Measurements from ENCODE around the gene TSEN34. TPM values are rescaled to one million over a fixed set of nuclear protein-coding genes. Genes with fewer than 3 reads are reported as not detected.

Gene TSEN34
- total and polyA plus RNA-seq, 2 donors (not counting 1 experiment from before 2014, with no cell fraction given): 22.5 to 57.8 TPM

DNA sequence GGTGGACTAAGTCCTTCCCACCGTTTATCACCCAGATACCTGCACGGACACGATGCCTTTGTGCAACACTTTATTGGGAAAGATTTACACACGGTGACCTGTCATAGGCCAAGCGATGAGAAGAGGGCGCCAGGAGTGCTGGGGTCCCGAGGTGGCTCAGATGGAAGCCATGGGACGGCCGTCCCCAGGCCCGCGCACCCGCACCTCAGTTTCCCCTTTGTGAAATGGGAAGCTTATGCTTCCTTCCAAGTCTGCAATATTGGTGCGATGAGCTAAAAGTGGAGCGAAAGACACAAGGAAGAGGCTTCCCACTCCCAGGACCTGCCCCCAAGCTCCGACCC, 17.8 kb upstream of the TSEN34 start:
- no peaks in the 10 kb centered on the region for H4K20me1 ChIP-seq (ENCODE audit: control insufficient read depth, extremely low read depth, insufficient read depth, low read length)
- TF ChIP-seq, protein P1, sequence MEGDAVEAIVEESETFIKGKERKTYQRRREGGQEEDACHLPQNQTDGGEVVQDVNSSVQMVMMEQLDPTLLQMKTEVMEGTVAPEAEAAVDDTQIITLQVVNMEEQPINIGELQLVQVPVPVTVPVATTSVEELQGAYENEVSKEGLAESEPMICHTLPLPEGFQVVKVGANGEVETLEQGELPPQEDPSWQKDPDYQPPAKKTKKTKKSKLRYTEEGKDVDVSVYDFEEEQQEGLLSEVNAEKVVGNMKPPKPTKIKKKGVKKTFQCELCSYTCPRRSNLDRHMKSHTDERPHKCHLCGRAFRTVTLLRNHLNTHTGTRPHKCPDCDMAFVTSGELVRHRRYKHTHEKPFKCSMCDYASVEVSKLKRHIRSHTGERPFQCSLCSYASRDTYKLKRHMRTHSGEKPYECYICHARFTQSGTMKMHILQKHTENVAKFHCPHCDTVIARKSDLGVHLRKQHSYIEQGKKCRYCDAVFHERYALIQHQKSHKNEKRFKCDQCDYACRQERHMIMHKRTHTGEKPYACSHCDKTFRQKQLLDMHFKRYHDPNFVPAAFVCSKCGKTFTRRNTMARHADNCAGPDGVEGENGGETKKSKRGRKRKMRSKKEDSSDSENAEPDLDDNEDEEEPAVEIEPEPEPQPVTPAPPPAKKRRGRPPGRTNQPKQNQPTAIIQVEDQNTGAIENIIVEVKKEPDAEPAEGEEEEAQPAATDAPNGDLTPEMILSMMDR (conservative IDR thresholded peaks at IDR 0.05 in 1 of 2, IDR thresholded peaks at IDR 0.05 in 1 of 2; ENCODE audit: low read depth in 1 of 2, low read length in 2 of 2): no peak
- TF ChIP-seq EZH2 (IDR thresholded peaks at IDR 0.05; ENCODE audit: low read length, missing control alignments): no peak
- H3K4me3 ChIP-seq (replicated peaks in 1 of 4; ENCODE audit: control extremely low read depth in 1 of 4, insufficient read depth in 1 of 4, low read depth in 3 of 4, low read length in 4 of 4): no peak overlapping the region
- no peak overlapping the region for H3K4me2 ChIP-seq (ENCODE audit: extremely low read depth, insufficient read depth, low read length)
- H3K4me1 ChIP-seq (ENCODE audit: control insufficient read depth, extremely low read depth, insufficient read depth, low read length): no peaks in the 10 kb centered on the region
- no peaks in the 10 kb centered on the region for H3K9me3 ChIP-seq (ENCODE audit: control insufficient read depth, insufficient read depth, low read depth, low read length)
- no peak for DNase-seq (ENCODE audit: low read depth in 2 of 2)
- H3K27me3 ChIP-seq (ENCODE audit: control insufficient read depth, insufficient read depth, low read length): no peaks in the 10 kb centered on the region
- no peak overlapping the region for H2AFZ ChIP-seq (ENCODE audit: low read length)
- H3K79me2 ChIP-seq (ENCODE audit: control insufficient read depth, insufficient read depth, low read length): no peaks in the 10 kb centered on the region
- no peak overlapping the region for H3K27ac ChIP-seq (ENCODE audit: insufficient read depth, low read length)
- no peak overlapping the region for H3K9ac ChIP-seq (ENCODE audit: insufficient read depth, low read length)
- peaks cover 4% of the 10 kb centered on the region for H3K36me3 ChIP-seq (ENCODE audit: control insufficient read depth, insufficient read depth, low read length)

DNA sequence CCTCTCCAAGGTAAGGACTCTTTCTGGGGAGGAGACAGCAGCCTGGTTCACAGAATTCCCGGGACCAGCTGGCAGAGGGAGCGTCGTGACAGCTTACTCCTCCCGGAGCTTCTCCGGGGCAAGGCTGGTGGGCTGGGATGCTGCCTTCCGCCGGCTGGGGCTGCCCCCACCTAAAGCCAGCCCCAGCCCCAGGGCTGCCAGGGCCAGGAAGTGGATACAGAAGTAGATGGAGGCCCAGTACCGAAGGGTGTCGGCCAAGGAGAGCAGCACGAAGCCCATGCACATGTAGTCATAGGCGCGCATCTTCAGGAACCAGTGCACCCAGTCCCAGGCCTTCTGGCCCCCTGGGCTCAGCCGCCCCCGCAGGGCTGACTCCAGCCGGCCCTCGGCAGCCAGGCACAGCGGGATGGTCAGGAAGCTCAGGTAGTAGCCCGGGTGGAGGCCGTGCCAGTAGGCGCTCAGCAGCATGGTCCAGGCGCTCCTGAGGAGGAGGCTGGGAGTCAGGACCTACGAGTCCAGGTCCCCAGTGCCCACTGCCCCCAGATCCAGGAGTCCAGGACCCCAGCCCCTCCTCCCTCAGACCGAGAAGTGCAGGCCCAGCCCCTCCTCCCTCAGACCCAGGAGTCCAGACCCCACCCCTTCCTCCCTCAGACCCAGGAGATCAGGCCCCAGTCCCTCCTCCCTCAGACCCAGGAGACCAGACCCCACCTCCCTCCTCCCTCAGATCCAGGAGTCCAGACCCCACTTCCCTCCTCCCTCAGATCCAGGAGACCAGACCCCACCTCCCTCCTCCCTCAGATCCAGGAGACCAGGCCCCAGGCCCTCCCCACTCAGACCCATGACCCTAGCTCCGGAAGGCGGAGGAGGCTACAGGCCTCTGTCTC, 16.9 kb upstream of the TSEN34 start:
- no peak for TF ChIP-seq EZH2 (IDR thresholded peaks at IDR 0.05; ENCODE audit: low read length, missing control alignments)
- TF ChIP-seq, protein P1 (conservative IDR thresholded peaks at IDR 0.05 in 1 of 2, IDR thresholded peaks at IDR 0.05 in 1 of 2; ENCODE audit: low read depth in 1 of 2, low read length in 2 of 2): no peak

DNA sequence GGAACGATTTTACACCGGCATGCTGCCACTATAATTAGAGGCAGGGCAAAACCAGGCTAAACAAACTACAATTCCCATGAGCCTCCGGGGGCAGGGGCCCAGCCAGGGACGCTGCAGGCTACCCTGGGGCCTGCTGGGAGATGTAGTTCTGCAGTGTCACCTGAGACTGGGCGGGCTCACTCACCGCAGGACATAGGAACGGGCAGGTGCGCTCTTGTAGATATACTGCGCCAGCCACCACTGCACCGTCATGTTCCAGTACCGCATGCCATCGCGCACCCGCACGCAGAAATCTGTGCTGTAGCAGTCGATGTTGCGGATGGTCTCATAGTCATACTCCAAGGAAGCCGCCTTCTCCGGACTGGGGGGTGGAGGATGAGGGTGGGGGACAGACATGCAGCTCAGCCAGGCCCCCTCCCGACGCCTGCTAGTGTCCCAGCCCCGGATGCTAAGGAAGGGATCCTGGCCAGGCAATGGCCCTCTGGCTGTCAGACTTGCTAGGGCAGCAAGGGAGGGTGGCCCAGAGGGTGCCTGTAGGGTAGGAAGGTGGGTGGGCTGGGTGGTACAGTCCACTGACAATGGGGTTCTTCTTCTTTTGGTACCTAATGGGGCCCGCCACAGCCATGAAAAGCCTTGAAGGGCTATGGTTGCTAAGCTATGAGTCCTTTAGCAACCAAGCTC, 12.4 kb upstream of the TSEN34 start:
- H3K4me2 ChIP-seq (ENCODE audit: extremely low read depth, insufficient read depth, low read length): no peak overlapping the region
- no peak overlapping the region for H3K4me3 ChIP-seq (replicated peaks in 1 of 4; ENCODE audit: control extremely low read depth in 1 of 4, insufficient read depth in 1 of 4, low read depth in 3 of 4, low read length in 4 of 4)
- H3K27me3 ChIP-seq (ENCODE audit: control insufficient read depth, insufficient read depth, low read length): no peaks in the 10 kb centered on the region
- H3K79me2 ChIP-seq (ENCODE audit: control insufficient read depth, insufficient read depth, low read length): no peaks in the 10 kb centered on the region
- no peaks in the 10 kb centered on the region for H3K4me1 ChIP-seq (ENCODE audit: control insufficient read depth, extremely low read depth, insufficient read depth, low read length)
- no peak overlapping the region for H2AFZ ChIP-seq (ENCODE audit: low read length)
- H3K36me3 ChIP-seq (ENCODE audit: control insufficient read depth, insufficient read depth, low read length): peaks cover 9% of the 10 kb centered on the region
- H4K20me1 ChIP-seq (ENCODE audit: control insufficient read depth, extremely low read depth, insufficient read depth, low read length): no peaks in the 10 kb centered on the region
- no peaks in the 10 kb centered on the region for H3K9me3 ChIP-seq (ENCODE audit: control insufficient read depth, insufficient read depth, low read depth, low read length)
- H3K9ac ChIP-seq (ENCODE audit: insufficient read depth, low read length): no peak overlapping the region
- TF ChIP-seq, protein P1 (conservative IDR thresholded peaks at IDR 0.05 in 1 of 2, IDR thresholded peaks at IDR 0.05 in 1 of 2; ENCODE audit: low read depth in 1 of 2, low read length in 2 of 2): no peak
- TF ChIP-seq EZH2 (IDR thresholded peaks at IDR 0.05; ENCODE audit: low read length, missing control alignments): no peak
- DNase-seq (ENCODE audit: low read depth in 2 of 2): no peak
- H3K27ac ChIP-seq (ENCODE audit: insufficient read depth, low read length): no peak overlapping the region

More for the DNA sequence above, 16.9 kb upstream of the TSEN34 start:
- Histone ChIP-seq H3K4me1 (ENCODE audit: control insufficient read depth, extremely low read depth, insufficient read depth, low read length) (no peaks in the 10 kb centered on the region), H3K9me3 (ENCODE audit: control insufficient read depth, insufficient read depth, low read depth, low read length) (no peaks in the 10 kb centered on the region), H3K27me3 (ENCODE audit: control insufficient read depth, insufficient read depth, low read length) (no peaks in the 10 kb centered on the region), H3K36me3 (ENCODE audit: control insufficient read depth, insufficient read depth, low read length) (peaks cover 5% of the 10 kb centered on the region), H4K20me1 (ENCODE audit: control insufficient read depth, extremely low read depth, insufficient read depth, low read length) (no peaks in the 10 kb centered on the region), H3K79me2 (ENCODE audit: control insufficient read depth, insufficient read depth, low read length) (no peaks in the 10 kb centered on the region), H3K4me2 (ENCODE audit: extremely low read depth, insufficient read depth, low read length) (no peak overlapping the region), H3K4me3 (replicated peaks in 1 of 4; ENCODE audit: control extremely low read depth in 1 of 4, insufficient read depth in 1 of 4, low read depth in 3 of 4, low read length in 4 of 4) (no peak overlapping the region), H3K27ac (ENCODE audit: insufficient read depth, low read length) (no peak overlapping the region), H2AFZ (ENCODE audit: low read length) (no peak overlapping the region), H3K9ac (ENCODE audit: insufficient read depth, low read length) (no peak overlapping the region)
- no peak for DNase-seq (ENCODE audit: low read depth in 2 of 2)

All from fibroblast of lung (primary cell).